HG03135 (cell line): ENCODE results near the gene OAS3.

ENCODE experiments used
- ATAC-seq: cut with Tn5 transposase; IDR thresholded peaks from one replicate; pipeline ENCODE4 v1.9.1; 2021; ENCODE audit warnings: mild to moderate bottlenecking, moderate library complexity; ENCODE audit not compliant: unreplicated experiment

OAS3 gene

DNA sequence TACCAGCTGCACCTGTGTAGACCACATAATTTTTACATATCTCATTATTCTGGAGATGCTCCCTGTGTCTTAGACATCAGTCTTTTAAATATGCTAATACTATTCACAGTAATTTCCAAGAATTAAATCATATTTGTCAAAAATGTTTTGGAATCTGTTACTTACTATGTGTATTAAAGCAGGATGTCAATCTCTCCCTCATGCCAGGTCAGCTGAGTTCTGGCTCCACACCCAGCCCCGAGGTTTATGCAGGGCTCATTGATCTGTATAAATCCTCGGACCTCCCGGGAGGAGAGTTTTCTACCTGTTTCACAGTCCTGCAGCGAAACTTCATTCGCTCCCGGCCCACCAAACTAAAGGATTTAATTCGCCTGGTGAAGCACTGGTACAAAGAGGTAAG lies 67.9 kb downstream of the OAS3 start:
- ATAC-seq, result no peak

DNA sequence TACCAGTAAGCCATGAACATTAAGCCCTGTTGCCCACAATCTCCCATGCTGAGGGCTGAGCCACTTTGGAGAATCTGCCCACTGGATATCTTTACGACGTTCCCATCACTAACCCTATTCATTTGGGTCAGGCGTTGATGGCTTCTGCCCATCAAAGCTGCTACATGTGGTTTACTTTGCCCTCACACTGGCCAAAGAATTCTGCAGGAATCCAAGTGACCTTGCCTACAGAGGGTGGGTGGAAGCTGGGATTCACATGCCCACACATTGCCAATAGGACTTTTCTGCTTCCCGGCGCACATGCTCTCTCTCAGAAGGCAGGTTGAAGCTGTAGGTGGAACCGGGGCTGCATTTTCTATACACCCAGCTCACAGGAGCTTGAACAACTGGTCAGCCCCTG lies 68.4 kb downstream of the OAS3 start:
- no peak for ATAC-seq

DNA sequence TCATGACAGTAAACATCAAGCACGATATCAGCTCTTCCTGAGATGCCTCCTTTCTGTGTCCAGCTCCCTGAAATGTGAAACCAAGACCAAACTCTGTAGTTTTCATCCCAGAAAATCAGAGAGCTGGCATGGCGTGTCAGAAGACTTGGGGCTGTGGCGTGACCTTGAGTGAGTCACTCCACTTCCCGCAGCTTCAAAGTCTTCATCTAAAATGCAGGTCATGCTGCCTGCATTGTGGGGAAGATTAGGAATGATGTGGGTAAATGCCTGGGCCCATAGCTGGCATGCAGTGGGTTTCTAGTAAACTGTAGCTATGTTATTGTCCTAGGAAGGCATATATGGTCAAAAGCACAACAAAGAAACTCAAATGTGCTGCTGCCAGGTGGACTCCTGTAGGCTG lies 68.9 kb downstream of the OAS3 start:
- no peak for ATAC-seq

DNA sequence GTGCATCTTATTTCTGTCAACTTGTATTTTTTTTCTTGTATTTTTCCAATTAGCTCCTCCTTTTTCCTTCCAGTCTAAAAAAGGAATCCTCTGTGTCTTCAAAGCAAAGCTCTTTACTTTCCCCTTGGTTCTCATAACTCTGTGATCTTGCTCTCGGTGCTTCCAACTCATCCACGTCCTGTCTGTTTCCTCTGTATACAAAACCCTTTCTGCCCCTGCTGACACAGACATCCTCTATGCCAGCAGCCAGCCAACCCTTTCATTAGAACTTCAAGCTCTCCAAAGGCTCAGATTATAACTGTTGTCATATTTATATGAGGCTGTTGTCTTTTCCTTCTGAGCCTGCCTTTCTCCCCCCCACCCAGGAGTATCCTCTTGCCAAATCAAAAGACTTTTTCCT lies 72.4 kb downstream of the OAS3 start:
- no peak for ATAC-seq

DNA sequence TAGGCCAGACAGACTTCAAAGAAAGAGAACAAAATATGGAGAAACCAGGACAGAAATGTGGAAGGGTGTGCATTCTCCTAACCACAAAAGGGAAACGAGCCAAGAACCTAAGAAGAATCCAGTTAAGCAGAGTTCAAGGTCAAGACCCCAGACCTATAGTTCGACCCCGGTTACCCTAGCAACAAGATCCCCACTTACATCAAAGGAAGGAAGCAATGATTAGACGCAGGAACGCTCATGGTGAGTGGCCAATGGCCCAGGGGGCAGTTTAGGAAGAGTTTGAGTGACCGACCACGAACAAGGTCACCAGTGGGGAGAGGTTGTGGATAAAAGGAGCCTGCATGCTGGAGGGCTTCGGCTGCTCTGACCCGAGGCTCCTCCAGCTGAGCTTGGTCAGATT lies 76.3 kb downstream of the OAS3 start:
- ATAC-seq, result no peak

DNA sequence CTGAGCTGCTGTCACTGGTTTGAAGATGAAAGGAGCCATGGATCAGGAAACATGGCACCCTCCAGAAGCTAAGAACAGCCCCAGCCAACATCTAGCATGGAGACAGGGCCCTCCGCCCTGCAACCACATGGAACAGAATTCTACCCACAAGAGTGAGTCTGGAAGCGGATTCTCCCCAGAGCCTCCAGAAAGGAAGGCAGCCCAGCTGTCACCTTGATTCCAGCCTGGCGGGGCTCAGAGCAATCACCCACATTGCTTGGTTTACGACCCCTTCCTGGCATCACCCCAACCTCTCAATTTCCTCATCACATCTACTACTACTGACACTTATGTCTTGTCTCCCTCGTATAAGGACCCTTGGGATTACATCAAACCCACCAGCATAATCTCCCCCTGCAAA lies 78.5 kb downstream of the OAS3 start:
- no peak for ATAC-seq

DNA sequence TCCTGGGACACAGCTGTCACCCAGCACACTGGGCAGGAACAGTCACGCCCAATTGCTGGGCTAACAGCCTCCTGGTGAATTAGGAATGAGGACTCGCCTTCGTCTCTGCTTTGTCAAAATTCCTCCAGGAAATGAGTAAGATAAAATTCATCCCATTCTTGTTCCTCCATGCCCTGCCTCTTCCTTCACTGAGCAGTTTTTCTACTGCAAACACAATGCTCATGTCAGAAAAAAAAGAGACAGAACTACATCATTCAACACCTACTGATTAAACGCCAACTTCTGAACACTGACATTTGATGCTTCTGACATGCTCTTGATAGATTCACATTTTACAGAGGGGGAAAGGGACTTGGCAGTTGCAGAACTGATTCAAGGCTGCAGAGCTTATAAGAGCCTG lies 80.8 kb downstream of the OAS3 start:
- ATAC-seq, result no peak

DNA sequence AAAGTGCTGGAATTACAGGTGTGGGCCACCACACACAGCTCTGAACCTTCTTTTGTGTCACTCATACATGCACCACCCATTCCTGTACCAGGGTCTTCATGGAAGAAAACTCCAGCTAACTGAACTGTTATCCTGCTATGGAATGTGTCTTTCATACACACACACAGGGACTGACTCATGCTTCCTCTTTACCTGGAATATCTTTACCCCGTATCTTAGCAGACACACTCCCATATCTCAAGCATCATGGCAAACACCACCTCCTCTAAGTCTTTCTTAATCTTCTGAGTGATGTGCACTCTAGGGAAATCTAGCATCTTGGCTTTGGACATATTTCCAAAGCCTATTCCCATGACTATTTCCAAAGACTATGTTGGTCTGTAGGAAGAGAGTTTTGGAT lies 83.2 kb downstream of the OAS3 start:
- no peak for ATAC-seq
